Endothelial cell of umbilical vein (primary cell): Measurements from ENCODE around the gene P2RX1. TPM values are rescaled to one million over a fixed set of nuclear protein-coding genes. Genes with fewer than 3 reads are reported as not detected.

Source experiments
- BruUV-seq: library from RNA; stranded (reverse); fragments of 400-500 nt; replicated peaks from 2 replicates; lab custom pipeline; 2021; lab: Mats Ljungman, UMichigan
- CTCF ChIA-PET: fragments of 300-600, 350-600 bp; sonication (Branson Sonifier 250); formaldehyde crosslinking; loops from one replicate; lab custom pipeline; 2021; ENCODE audit warnings: antibody characterized with exemption, inconsistent platforms; lab: Charles Lee
- POLR2A ChIA-PET: fragments of 300-600, 350-600 bp; sonication (Branson Sonifier 250); formaldehyde crosslinking; loops from one replicate; lab custom pipeline; 2021; ENCODE audit warnings: antibody characterized with exemption, inconsistent platforms; lab: Charles Lee
- DNase-seq: peaks from one replicate; pipeline ENCODE4 v3.0.0-alpha.2; 2011; ENCODE audit warnings: low read depth, low spot score
- FAIRE-seq: peaks from 2 replicates; lab custom pipeline; 2011; peaks lifted over from hg19 to GRCh38; lab: Jason Lieb, UNC
- H2AFZ ChIP-seq: 2 replicates; pipeline ENCODE4 v1.6.0; 2012; ENCODE audit warnings: low read depth, low read length, control low read depth, inconsistent platforms
- H3K27ac ChIP-seq: 2 replicates; pipeline ENCODE4 v1.5.1; 2011; ENCODE audit warnings: low read depth, mild to moderate bottlenecking, control low read depth, low read length, moderate library complexity; ENCODE audit not compliant: insufficient read depth
- H3K27me3 ChIP-seq, 2 experiments: 2 replicates each; pipeline versions ENCODE4 v1.6.0 to v1.6.1; 2011; ENCODE audit warnings: low read length in 2 of 2, mixed read lengths in 1 of 2; ENCODE audit not compliant: control insufficient read depth in 2 of 2, insufficient read depth in 2 of 2
- H3K36me3 ChIP-seq, 2 experiments: 2 replicates in 1 of 2; 3 replicates in 1 of 2; pipeline ENCODE4 v1.5.1; 2011; ENCODE audit warnings: low read length in 2 of 2, mild to moderate bottlenecking in 1 of 2, moderate library complexity in 1 of 2; ENCODE audit not compliant: control insufficient read depth in 2 of 2, insufficient read depth in 2 of 2; ENCODE audit errors: extremely low read depth in 1 of 2
- H3K4me1 ChIP-seq: 3 replicates; pipeline ENCODE4 v1.5.1; 2011; ENCODE audit warnings: mild to moderate bottlenecking, low read length; ENCODE audit not compliant: control insufficient read depth, insufficient read depth; ENCODE audit errors: extremely low read depth
- H3K4me2 ChIP-seq: 2 replicates; pipeline ENCODE4 v1.6.1; 2011; ENCODE audit warnings: low read length, control low read depth, mixed read lengths; ENCODE audit not compliant: insufficient read depth
- H3K4me3 ChIP-seq, 3 experiments: fragments of 200-600 bp in 1 of 3; sonication (generic), shearing (Covaris generic) in 1 of 3; replicated peaks in 1 of 3; 2 replicates each; pipeline ENCODE4 v1.5.1; 2011 to 2016; ENCODE audit warnings: control low read depth in 3 of 3, low read length in 3 of 3, mild to moderate bottlenecking in 2 of 3, inconsistent platforms in 1 of 3, low read depth in 1 of 3, moderate library complexity in 1 of 3; ENCODE audit not compliant: insufficient read depth in 1 of 3
- H3K79me2 ChIP-seq: 2 replicates; pipeline ENCODE4 v1.6.0; 2012; ENCODE audit warnings: low read length, inconsistent platforms; ENCODE audit not compliant: control insufficient read depth, insufficient read depth
- H3K9ac ChIP-seq: replicated peaks from 2 replicates; pipeline ENCODE3; 2011; ENCODE audit warnings: low read length, control low read depth; ENCODE audit not compliant: insufficient read depth; ENCODE audit errors: extremely low read depth
- H3K9me1 ChIP-seq: replicated peaks from 3 replicates; pipeline ENCODE4 v1.6.0; 2011; ENCODE audit warnings: mild to moderate bottlenecking, low read length; ENCODE audit not compliant: control insufficient read depth, insufficient read depth; ENCODE audit errors: extremely low read depth
- H3K9me3 ChIP-seq: replicated peaks from 2 replicates; pipeline ENCODE4 v1.5.1; 2012; ENCODE audit warnings: low read length, inconsistent platforms; ENCODE audit not compliant: control insufficient read depth, insufficient read depth
- H4K20me1 ChIP-seq: replicated peaks from 2 replicates; pipeline ENCODE3; 2011; ENCODE audit warnings: mild to moderate bottlenecking, low read length; ENCODE audit not compliant: control insufficient read depth, insufficient read depth; ENCODE audit errors: extremely low read depth
- EZH2 ChIP-seq: IDR thresholded peaks from 2 replicates; pipeline ENCODE4 v1.6.1; 2012; ENCODE audit warnings: borderline replicate concordance, low read depth, mild to moderate bottlenecking, moderate library complexity, low read length, inconsistent platforms; ENCODE audit not compliant: severe bottlenecking
- FOS ChIP-seq: IDR thresholded peaks from 2 replicates; pipeline ENCODE4 v1.6.1; 2011; ENCODE audit warnings: mild to moderate bottlenecking, low read length, moderate library complexity, borderline replicate concordance; ENCODE audit not compliant: insufficient read depth
- GATA2 ChIP-seq: IDR thresholded peaks from 2 replicates; pipeline ENCODE4 v1.7.0; 2011; ENCODE audit warnings: low read depth, mild to moderate bottlenecking, moderate library complexity, mixed read lengths, low read length; ENCODE audit not compliant: insufficient read length, insufficient read depth
- MYC ChIP-seq: IDR thresholded peaks from one replicate; pipeline ENCODE4 v1.6.1; 2011; ENCODE audit warnings: mild to moderate bottlenecking, low read depth, low read length
- POLR2AphosphoS5 ChIP-seq: IDR thresholded peaks from 2 replicates; pipeline ENCODE4 v1.6.1; 2012; ENCODE audit warnings: low read depth, mild to moderate bottlenecking, control low read depth, low read length, moderate library complexity; ENCODE audit not compliant: insufficient read depth
- dilution Hi-C: fragments of 300-500 bp; cut with MboI; formaldehyde crosslinking; loops from one replicate; pipeline ENCODE4 v1.15.0; 2019; ENCODE audit warnings: low sequenced_read_pairs; ENCODE audit not compliant: extremely low pct_ligation_motif_present
- intact Hi-C: fragments of 100-400 bp; cut with micrococcal nuclease; formaldehyde crosslinking; loops from one replicate; pipeline ENCODE4 v1.10.0; 2022
- polyA plus RNA-seq, 4 experiments: library from polyadenylated mRNA; depleted of rRNA in 3 of 4; stranded (reverse) in 3 of 4; unstranded in 1 of 4; fragments of >200 nt; gene quantifications; 2 replicates each; pipeline versions ENCODE4 v1.2.1 to v1.2.3, GENCODE V29; 2011 to 2012; ENCODE audit warnings: missing spikeins in 1 of 4
- total RNA-seq: library from RNA; stranded (reverse); gene quantifications from 2 replicates; pipeline ENCODE4 v1.2.3, GENCODE V29; 2021
- TF ChIP-seq, protein P1 (sequence below), 2 donors: IDR thresholded peaks; 1 replicate in 1 of 2; 2 replicates in 1 of 2; pipeline ENCODE4 v1.5.1; 2011; ENCODE audit warnings: low read length in 2 of 2, mild to moderate bottlenecking in 2 of 2, moderate library complexity in 2 of 2, control low read depth in 1 of 2, inconsistent platforms in 1 of 2, low read depth in 1 of 2; ENCODE audit not compliant: insufficient read depth in 1 of 2; ENCODE audit errors: extremely low read depth in 1 of 2

P2RX1 gene
- total and polyA plus RNA-seq, 2 donors (not counting 3 experiments of a cell fraction or from before 2014, with no cell fraction given): not detected

GRCh38 chr17:3877220-3877619 is 39.0 kb downstream of the P2RX1 start:
- Histone ChIP-seq H3K79me2 (no peaks in the 10 kb centered on the region), H3K4me1 (no peaks in the 10 kb centered on the region), H3K27ac (no peak overlapping the region), H3K4me3 (no peak overlapping the region), H2AFZ (no peak overlapping the region), H3K27me3 (no peaks in the 10 kb centered on the region), H4K20me1 (no peaks in the 10 kb centered on the region), H3K36me3 (peaks cover 0 to 8% of the 10 kb centered on the region in 2 experiments), H3K9me1 (no peaks in the 10 kb centered on the region), H3K9me3 (no peaks in the 10 kb centered on the region), H3K9ac (no peak overlapping the region), H3K4me2 (no peak overlapping the region)
- BruUV-seq: no TSS peak
- dilution Hi-C loops: no loop called here
- intact Hi-C loops: no loop called here
- ChIA-PET POLR2A (no interaction called here), CTCF (interaction anchor here (0.6 kb wide), 1 partner anchor 139 kb away, joined by 3 read pairs; no protein-coding TSS in a partner anchor)
- FAIRE-seq (no peak), DNase-seq (no peak)
- no peak for TF ChIP-seq MYC
- no peak for TF ChIP-seq FOS
- TF ChIP-seq, protein P1, sequence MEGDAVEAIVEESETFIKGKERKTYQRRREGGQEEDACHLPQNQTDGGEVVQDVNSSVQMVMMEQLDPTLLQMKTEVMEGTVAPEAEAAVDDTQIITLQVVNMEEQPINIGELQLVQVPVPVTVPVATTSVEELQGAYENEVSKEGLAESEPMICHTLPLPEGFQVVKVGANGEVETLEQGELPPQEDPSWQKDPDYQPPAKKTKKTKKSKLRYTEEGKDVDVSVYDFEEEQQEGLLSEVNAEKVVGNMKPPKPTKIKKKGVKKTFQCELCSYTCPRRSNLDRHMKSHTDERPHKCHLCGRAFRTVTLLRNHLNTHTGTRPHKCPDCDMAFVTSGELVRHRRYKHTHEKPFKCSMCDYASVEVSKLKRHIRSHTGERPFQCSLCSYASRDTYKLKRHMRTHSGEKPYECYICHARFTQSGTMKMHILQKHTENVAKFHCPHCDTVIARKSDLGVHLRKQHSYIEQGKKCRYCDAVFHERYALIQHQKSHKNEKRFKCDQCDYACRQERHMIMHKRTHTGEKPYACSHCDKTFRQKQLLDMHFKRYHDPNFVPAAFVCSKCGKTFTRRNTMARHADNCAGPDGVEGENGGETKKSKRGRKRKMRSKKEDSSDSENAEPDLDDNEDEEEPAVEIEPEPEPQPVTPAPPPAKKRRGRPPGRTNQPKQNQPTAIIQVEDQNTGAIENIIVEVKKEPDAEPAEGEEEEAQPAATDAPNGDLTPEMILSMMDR (IDR thresholded peaks at IDR 0.05; ENCODE audit: extremely low read depth in 1 of 2, insufficient read depth in 1 of 2, low read depth in 1 of 2, low read length in 2 of 2): no peak
- TF ChIP-seq POLR2AphosphoS5: no peak
- no peak for TF ChIP-seq GATA2
- no peak for TF ChIP-seq EZH2
